Activated CD4-positive, alpha-beta T cell treated with anti-CD3 and anti-CD28 coated beads, Interleukin-2, amount 50 U/mL, for 1 hour (primary cell): ENCODE data around the gene HS3ST4.
"Not testable (repeated sequence)": the region's sequence is repeated elsewhere in the genome, so short reads cannot be mapped to it uniquely, and the experiment has no call there.

Experiments used
- DNase-seq: peaks from one replicate; pipeline ENCODE4 v3.0.0-alpha.2; 2020

HS3ST4 gene

GRCh38 chr16:26016989-26017388 is 325.2 kb downstream of the HS3ST4 start:
- DNase-seq, result no peak

GRCh38 chr16:26019381-26020242 is 327.9 kb downstream of the HS3ST4 start:
- no peak for DNase-seq

GRCh38 chr16:26026709-26027450 is 335.1 kb downstream of the HS3ST4 start:
- no peak for DNase-seq

GRCh38 chr16:26031286-26031685 is 339.5 kb downstream of the HS3ST4 start:
- DNase-seq, result no peak

- not testable (repeated sequence) for DNase-seq
Observed at GRCh38 chr16:26032661-26033060, 340.9 kb downstream of the HS3ST4 start.

- no peak for DNase-seq
Observed at GRCh38 chr16:26041952-26042668, 350.4 kb downstream of the HS3ST4 start.

DNA sequence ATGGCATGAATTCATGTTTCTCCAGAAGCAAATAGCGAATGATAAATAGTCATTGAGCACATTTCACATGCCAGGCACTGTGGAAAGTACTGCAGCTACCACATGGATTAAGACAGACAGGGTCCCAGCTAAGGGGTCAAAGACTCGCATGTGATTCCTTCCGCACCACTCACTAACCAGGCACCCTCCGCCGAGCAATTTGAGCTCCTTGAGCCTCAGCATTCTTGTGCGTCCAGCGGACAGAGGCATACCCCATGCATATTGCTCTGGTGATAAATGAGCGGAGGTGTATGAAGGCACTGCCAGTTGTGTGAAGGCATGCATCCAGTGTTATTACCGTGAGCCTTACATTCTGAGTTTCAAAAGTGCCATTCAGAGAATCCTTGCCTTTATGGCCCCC is 358.7 kb downstream of the HS3ST4 start:
- DNase-seq, result no peak

- no peak for DNase-seq
Observed at GRCh38 chr16:26051063-26051462, 359.3 kb downstream of the HS3ST4 start.

DNA sequence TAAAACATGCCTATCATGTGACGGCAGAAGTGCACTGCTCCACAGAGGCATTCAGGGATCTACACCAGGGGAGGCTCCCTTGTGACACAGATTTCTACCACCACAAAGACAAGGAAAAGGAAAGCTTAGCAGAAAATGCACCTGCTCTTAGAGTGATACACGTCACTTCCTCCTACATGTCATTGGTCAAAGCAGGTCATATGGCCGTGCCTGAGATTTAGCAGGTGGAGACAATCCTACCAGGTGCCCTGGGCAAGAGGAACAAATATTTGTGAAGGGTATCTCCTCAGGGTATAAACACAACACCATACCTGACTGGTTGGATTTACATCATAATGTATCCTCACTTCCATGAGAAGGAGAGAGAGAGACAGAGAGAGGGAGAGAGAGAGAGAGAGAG is 362.1 kb downstream of the HS3ST4 start:
- DNase-seq, result no peak

DNA sequence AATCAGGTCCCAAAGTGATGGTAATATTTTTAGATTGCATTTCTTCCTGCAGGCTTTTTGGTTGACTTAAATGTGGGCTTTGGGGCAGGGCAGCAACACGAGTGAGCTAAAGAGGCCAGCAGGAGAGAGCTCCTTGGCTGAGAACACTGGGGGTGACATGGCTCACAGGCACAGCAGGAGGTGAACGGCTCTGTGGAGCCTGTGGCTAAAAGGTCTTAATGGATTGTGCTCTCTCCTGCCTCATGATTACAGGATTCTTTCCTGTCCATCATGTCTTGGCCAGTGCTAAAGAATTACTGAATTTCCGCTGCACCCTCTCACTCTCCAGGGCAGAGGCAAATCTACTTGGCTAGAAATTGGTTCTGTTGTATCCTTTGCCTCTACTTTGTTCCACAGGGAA is 366.6 kb downstream of the HS3ST4 start:
- DNase-seq, result no peak

DNA sequence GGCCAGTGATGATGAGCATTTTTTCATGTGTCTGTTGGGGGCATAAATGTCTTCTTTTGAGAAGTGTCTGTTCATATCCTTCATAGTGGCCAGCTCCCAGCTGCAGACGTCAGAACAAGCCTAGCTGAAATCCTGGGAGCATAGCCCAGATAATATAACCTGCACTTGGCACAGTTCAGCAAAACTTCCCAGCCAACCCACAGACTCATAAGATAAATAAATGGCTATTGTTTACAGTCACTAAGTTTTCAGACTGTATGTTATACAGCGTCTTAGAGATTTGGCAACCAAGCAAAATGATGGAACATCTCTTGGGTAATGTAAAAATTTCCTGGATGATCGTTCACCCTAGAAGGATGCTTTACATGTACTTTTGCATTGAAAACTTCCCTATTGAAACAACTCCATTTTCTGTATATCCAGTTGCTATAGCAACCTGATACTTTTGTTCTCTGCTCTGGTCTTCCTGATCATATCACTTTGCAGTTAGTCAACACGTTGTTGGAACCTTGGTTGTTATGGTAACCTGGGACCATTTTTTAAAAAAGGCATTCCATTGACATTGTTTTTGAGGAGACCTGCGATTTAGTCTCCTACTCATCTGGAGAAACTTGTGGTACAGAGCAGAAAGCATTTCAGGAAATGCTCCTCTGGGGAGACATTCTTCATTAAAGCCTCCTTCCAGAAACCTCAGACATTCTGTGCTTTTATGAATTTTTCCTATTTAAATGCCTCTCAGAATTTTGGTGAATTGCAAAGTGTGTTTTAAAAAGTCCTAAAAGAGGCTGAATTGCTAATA is 378.7 kb downstream of the HS3ST4 start:
- DNase-seq, result no peak

DNA sequence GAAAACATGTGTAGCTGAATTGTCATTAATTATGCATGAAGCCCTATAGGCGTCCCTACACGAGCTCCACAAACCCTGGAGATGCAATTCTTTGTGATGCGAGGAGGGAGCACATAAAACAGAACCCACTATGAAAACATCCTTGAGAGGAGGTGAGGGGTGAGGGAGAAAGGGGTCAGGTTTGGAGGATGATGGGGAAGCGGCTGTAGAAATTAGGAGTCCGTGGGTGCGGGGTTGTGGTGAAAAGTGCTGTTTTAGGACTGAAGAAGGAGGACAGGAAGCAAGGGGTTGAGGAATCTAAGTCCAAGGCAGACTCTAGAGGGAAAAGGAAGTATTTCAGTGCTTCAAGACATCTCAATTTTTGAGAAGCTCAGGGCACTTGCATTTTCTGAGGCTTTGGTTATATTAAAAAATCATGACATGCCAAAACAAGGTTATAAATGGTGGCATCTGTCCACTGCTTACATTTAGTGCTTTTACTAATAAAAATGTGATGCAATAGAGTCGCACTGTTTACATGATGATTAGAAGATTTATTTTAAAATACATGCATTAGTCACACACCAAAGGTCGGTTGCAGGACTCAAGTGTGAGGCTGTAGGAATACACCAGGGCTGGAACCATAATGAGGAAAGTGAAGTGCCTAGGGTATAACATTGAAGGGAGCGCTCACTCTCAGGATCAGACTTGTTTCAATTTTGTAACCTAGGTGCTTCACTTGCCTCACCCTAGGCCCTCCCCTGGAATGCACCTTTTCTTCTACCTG is 379.5 kb downstream of the HS3ST4 start:
- no peak for DNase-seq

- no peak for DNase-seq
Observed at GRCh38 chr16:26078716-26079355, 387.1 kb downstream of the HS3ST4 start.

DNA sequence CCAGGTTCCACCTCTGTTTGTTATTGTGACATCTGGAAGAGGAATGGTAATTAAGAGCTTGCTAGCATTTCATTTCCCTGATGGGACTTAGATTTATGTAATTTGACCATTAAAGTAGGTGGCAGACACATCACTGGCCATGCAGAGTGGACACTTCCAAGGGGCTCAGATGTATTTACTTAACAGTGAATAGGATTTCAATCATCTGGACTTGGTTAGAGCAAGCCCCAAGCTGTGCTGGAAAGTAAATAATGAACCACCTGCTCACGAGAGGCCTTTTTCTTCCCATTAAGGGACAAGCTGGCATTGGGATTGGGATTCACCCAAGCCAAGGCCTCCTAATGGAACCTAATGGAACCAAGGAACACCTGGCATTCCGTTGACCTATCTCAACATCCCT is 395.3 kb downstream of the HS3ST4 start:
- DNase-seq, result no peak

GRCh38 chr16:26091511-26091910 is 399.8 kb downstream of the HS3ST4 start:
- no peak for DNase-seq

- DNase-seq, result not testable (repeated sequence)
Observed at GRCh38 chr16:26098206-26098605, 406.4 kb downstream of the HS3ST4 start.

DNA sequence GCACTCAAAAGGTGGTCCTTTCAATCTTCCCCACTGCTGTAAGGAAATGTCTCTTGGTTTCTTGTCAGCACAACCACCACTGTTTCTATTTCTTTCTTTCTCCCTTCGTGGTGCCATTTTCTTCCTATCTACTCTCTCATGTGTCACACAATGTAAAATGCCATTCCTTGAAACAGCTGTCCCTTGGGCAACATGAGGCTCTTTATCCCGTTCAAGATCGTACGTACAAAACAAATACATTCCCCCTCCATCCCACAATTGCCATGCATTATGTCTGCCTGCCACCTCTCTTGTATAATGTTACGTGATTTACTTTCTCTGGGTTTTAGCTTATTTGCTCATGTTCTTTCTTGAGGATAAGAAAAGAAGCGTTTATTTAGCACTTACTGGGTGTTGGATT is 410.6 kb downstream of the HS3ST4 start:
- DNase-seq, result no peak

- DNase-seq, result no peak
Observed at GRCh38 chr16:26108836-26109505, 417.2 kb downstream of the HS3ST4 start.

DNA sequence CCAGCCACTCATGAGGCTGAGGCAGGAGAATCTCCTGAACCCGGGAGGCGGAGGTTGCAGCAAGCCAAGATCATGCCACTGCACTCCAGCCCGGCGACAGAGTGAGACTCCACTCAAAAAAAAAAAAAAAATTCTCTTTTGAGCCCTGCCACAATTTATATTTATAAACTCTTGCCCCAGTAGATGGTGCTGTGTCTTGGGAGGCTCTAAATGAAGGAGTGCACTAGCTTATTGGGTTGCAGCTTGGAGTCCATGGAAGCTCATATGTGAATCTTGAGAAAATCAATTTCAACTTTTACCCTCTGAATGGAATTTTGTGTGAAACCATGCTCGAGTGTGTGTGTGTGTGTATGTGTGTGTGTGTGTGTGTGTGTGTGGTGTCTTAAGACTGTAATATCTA is 420.1 kb downstream of the HS3ST4 start:
- DNase-seq, result no peak

DNA sequence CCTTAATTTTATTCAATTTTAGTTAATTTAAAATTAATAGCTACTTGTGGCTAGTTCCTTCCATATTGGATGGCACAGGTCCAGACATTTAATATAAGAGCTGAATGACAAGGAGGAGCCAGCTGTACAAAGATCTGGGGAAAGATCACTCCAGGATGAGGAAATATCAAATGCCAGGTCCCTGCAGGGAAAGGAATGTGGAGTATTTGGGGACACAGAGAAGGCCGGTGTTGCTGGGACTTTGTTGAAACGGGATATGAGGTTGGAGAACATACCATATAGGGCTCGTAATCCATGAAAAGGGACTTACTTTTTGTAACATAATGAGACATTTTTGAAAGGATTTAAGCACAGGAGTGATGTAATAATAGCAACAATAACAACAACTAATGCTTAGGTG is 426.8 kb downstream of the HS3ST4 start:
- DNase-seq, result no peak

- DNase-seq, result no peak
Observed at GRCh38 chr16:26120729-26121128, 429.0 kb downstream of the HS3ST4 start.
